Gastrocnemius medialis (tissue), 4 donors: ENCODE data around the gene MSI2.

Experiments used
- POLR2A ChIP-seq, 2 donors: fragments of 450-650 bp; IDR thresholded peaks; one replicate each; pipeline ENCODE4 v1.6.1; 2017; ENCODE audit warnings: antibody characterized with exemption in 2 of 2, mild to moderate bottlenecking in 2 of 2, moderate library complexity in 2 of 2
- TF ChIP-seq, protein P1 (sequence below), 5 experiments: fragments of 450-650 bp in 3 of 5; fragments of 200-600 bp in 2 of 5; sonication (generic) in 2 of 5; IDR thresholded peaks in 4 of 5; conservative IDR thresholded peaks in 1 of 5; 1 replicate in 4 of 5; 2 replicates in 1 of 5; pipeline ENCODE4 v1.5.1; 2016 to 2019; ENCODE audit warnings: antibody characterized with exemption in 5 of 5, mild to moderate bottlenecking in 3 of 5, moderate library complexity in 3 of 5

DNA sequence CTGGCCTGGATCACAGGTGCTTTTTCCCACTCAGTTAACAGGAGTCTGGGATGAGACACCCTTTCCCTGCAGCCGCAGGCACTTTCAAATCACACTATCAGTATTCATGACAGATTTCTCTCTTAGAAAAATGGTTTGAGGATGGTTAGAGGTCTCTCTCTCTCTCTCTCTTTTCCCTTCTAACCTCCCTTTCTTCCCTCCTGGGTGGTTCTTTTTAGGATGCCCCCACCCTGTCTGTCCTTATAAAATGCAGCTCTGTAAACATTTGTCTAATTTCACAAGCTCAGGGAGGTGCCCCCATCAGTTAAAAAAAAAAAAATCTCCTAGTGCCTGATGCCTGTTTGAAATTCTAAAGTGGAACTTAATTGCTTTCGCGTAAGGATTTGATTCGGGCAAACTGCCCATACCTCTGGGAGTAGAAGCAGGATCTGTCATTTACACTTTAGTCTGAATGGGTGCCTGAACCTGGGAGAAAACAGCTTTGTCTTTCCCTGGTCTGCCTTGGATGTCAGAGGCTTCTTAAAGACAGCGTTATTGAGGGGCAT is 329.9 kb downstream of the MSI2 start:
- TF ChIP-seq, protein P1, sequence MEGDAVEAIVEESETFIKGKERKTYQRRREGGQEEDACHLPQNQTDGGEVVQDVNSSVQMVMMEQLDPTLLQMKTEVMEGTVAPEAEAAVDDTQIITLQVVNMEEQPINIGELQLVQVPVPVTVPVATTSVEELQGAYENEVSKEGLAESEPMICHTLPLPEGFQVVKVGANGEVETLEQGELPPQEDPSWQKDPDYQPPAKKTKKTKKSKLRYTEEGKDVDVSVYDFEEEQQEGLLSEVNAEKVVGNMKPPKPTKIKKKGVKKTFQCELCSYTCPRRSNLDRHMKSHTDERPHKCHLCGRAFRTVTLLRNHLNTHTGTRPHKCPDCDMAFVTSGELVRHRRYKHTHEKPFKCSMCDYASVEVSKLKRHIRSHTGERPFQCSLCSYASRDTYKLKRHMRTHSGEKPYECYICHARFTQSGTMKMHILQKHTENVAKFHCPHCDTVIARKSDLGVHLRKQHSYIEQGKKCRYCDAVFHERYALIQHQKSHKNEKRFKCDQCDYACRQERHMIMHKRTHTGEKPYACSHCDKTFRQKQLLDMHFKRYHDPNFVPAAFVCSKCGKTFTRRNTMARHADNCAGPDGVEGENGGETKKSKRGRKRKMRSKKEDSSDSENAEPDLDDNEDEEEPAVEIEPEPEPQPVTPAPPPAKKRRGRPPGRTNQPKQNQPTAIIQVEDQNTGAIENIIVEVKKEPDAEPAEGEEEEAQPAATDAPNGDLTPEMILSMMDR (IDR thresholded peaks at IDR 0.05 in 4 of 5, conservative IDR thresholded peaks at IDR 0.05 in 1 of 5), result no peak
- TF ChIP-seq POLR2A (IDR thresholded peaks at IDR 0.05), result no peak
